Activated CD4-positive, alpha-beta T cell treated with anti-CD3 and anti-CD28 coated beads, Interleukin-2, amount 50 U/mL, for 48 hours (primary cell): ENCODE measurements around the gene KCNJ10.
"Not testable (repeated sequence)": the region's sequence is repeated elsewhere in the genome, so short reads cannot be mapped to it uniquely, and the experiment has no call there.

ENCODE experiments used
- DNase-seq, 2 experiments: peaks; one replicate each; pipeline ENCODE4 v3.0.0-alpha.2; 2020

Gene KCNJ10

GRCh38 chr1:160053548-160054365 lies 16.2 kb downstream of the KCNJ10 start:
- no peak for DNase-seq

- no peak for DNase-seq
Measured at GRCh38 chr1:160052936-160053335, 17.0 kb downstream of the KCNJ10 start.

- DNase-seq, result no peak
Measured at GRCh38 chr1:160050619-160051018, 19.3 kb downstream of the KCNJ10 start.

- DNase-seq, result not testable (repeated sequence)
Measured at GRCh38 chr1:160050182-160050581, 19.8 kb downstream of the KCNJ10 start.

GRCh38 chr1:160049101-160049500 lies 20.9 kb downstream of the KCNJ10 start:
- DNase-seq, result no peak

GRCh38 chr1:160048335-160048734 lies 21.6 kb downstream of the KCNJ10 start:
- DNase-seq, result no peak

- no peak for DNase-seq
Measured at GRCh38 chr1:160047111-160047991, 22.6 kb downstream of the KCNJ10 start.

GRCh38 chr1:160046494-160047110 lies 23.4 kb downstream of the KCNJ10 start:
- peak; percentile 29 to 52 for DNase-seq

GRCh38 chr1:160045653-160046052 lies 24.3 kb downstream of the KCNJ10 start:
- no peak for DNase-seq

GRCh38 chr1:160043543-160043942 lies 26.4 kb downstream of the KCNJ10 start:
- no peak for DNase-seq

GRCh38 chr1:160040476-160040875 lies 29.5 kb downstream of the KCNJ10 start:
- DNase-seq, result no peak

GRCh38 chr1:160032165-160032820 lies 37.7 kb downstream of the KCNJ10 start:
- peak in 1 of 2 experiments; percentile 11 for DNase-seq

GRCh38 chr1:160031365-160032164 lies 38.4 kb downstream of the KCNJ10 start, which contains the start of gene PIGM:
Gene PIGM, minus strand, starts transcription at chr1:160031990. Its CDS starts 251 bp downstream, at chr1:160031739.
- DNase-seq, result peak; percentile 96 to 98

- no peak for DNase-seq
Measured at GRCh38 chr1:160030657-160031364, 39.1 kb downstream of the KCNJ10 start.

- DNase-seq, result no peak
Measured at GRCh38 chr1:160028426-160028825, 41.5 kb downstream of the KCNJ10 start.

- DNase-seq, result no peak
Measured at GRCh38 chr1:160025314-160025713, 44.6 kb downstream of the KCNJ10 start.

GRCh38 chr1:160024195-160024905 lies 45.6 kb downstream of the KCNJ10 start:
- DNase-seq, result no peak

GRCh38 chr1:160022330-160023310 lies 47.3 kb downstream of the KCNJ10 start:
- no peak for DNase-seq
